ENCODE results near the gene USP9X.
"Not testable (repeated sequence)": the region's sequence is repeated elsewhere in the genome, so short reads cannot be mapped to it uniquely, and the experiment has no call there.

USP9X gene

GRCh38 chrX:41224605-41225004 lies 139.4 kb downstream of the USP9X start:
- no peak for DNase-seq (ENCODE audit: low read depth in 1 of 2, low spot score in 1 of 2)
- H3K27me3 ChIP-seq (ENCODE audit: insufficient read depth, poor library complexity, severe bottlenecking): no peaks in the 10 kb centered on the region
- no peak for TF ChIP-seq REST (IDR thresholded peaks at IDR 0.05; ENCODE audit: insufficient replicate concordance, low read depth)
- no peak for TF ChIP-seq GABPA (IDR thresholded peaks at IDR 0.05; ENCODE audit: low read depth)
- TF ChIP-seq CTCF (IDR thresholded peaks at IDR 0.05; ENCODE audit: insufficient read depth, low read length): no peak
- no peak for TF ChIP-seq POLR2AphosphoS5 (IDR thresholded peaks at IDR 0.05; ENCODE audit: low read depth)
- no peak for TF ChIP-seq SPI1 (IDR thresholded peaks at IDR 0.05; ENCODE audit: borderline replicate concordance, low read depth)
- no peak overlapping the region for H3K27ac ChIP-seq (replicated peaks)
- no peak overlapping the region for H3K4me3 ChIP-seq (replicated peaks; ENCODE audit: insufficient read depth, low read length)

- Histone ChIP-seq H3K27ac (replicated peaks) (no peak overlapping the region), H3K4me3 (replicated peaks; ENCODE audit: insufficient read depth, low read length) (no peak overlapping the region), H3K27me3 (ENCODE audit: insufficient read depth, poor library complexity, severe bottlenecking) (no peaks in the 10 kb centered on the region)
- no peak for DNase-seq (ENCODE audit: low read depth in 1 of 2, low spot score in 1 of 2)
- TF ChIP-seq GABPA (IDR thresholded peaks at IDR 0.05; ENCODE audit: low read depth) (no peak), SPI1 (IDR thresholded peaks at IDR 0.05; ENCODE audit: borderline replicate concordance, low read depth) (no peak), CTCF (IDR thresholded peaks at IDR 0.05; ENCODE audit: insufficient read depth, low read length) (no peak), REST (IDR thresholded peaks at IDR 0.05; ENCODE audit: insufficient replicate concordance, low read depth) (no peak), POLR2AphosphoS5 (IDR thresholded peaks at IDR 0.05; ENCODE audit: low read depth) (no peak)
Measured at GRCh38 chrX:41233988-41234387, 148.7 kb downstream of the USP9X start.

- H3K27ac ChIP-seq (replicated peaks); H3K4me3 ChIP-seq (replicated peaks; ENCODE audit: insufficient read depth, low read length); DNase-seq (ENCODE audit: low read depth in 1 of 2, low spot score in 1 of 2); H3K27me3 ChIP-seq (ENCODE audit: insufficient read depth, poor library complexity, severe bottlenecking): not testable (repeated sequence)
Measured at GRCh38 chrX:41234471-41234870, 149.2 kb downstream of the USP9X start.

GRCh38 chrX:41234962-41235361 lies 149.7 kb downstream of the USP9X start:
- no peaks in the 10 kb centered on the region for H3K27me3 ChIP-seq (ENCODE audit: insufficient read depth, poor library complexity, severe bottlenecking)
- TF ChIP-seq POLR2AphosphoS5 (IDR thresholded peaks at IDR 0.05; ENCODE audit: low read depth) (no peak), SPI1 (IDR thresholded peaks at IDR 0.05; ENCODE audit: borderline replicate concordance, low read depth) (no peak), CTCF (IDR thresholded peaks at IDR 0.05; ENCODE audit: insufficient read depth, low read length) (no peak)
- DNase-seq (ENCODE audit: low read depth in 1 of 2, low spot score in 1 of 2): no peak
- H3K4me3 ChIP-seq (replicated peaks; ENCODE audit: insufficient read depth, low read length): no peak overlapping the region
- H3K27ac ChIP-seq (replicated peaks): no peak overlapping the region

All from HL-60 (cell line).